Keratinocyte (primary cell): ENCODE data around the gene B4GALT2. TPM values are rescaled to one million over a fixed set of nuclear protein-coding genes. Genes with fewer than 3 reads are reported as not detected.

Experiments
- DNase-seq: peaks from one replicate; pipeline ENCODE4 v3.0.0-alpha.2; 2011; ENCODE audit warnings: low read depth, missing footprints, low spot score
- FAIRE-seq: peaks from 2 replicates; lab custom pipeline; 2011; peaks lifted over from hg19 to GRCh38; lab: Jason Lieb, UNC
- H2AFZ ChIP-seq: 2 replicates; pipeline ENCODE4 v1.6.0; 2012; ENCODE audit warnings: low read length, control low read depth, inconsistent platforms; ENCODE audit not compliant: control insufficient read depth
- H3K27ac ChIP-seq: 2 replicates; pipeline ENCODE4 v1.5.1; 2011; ENCODE audit warnings: low read length; ENCODE audit not compliant: control insufficient read depth, insufficient read depth
- H3K27me3 ChIP-seq: 3 replicates; pipeline ENCODE4 v1.6.0; 2011; ENCODE audit warnings: low read length; ENCODE audit not compliant: control insufficient read depth, insufficient read depth; ENCODE audit errors: extremely low read depth
- H3K36me3 ChIP-seq, 2 experiments: 2 replicates in 1 of 2; 3 replicates in 1 of 2; pipeline ENCODE4 v1.5.1; 2011; ENCODE audit warnings: low read length in 2 of 2, mild to moderate bottlenecking in 1 of 2; ENCODE audit not compliant: control insufficient read depth in 2 of 2, insufficient read depth in 2 of 2; ENCODE audit errors: extremely low read depth in 1 of 2
- H3K4me1 ChIP-seq: 3 replicates; pipeline ENCODE4 v1.5.1; 2011; ENCODE audit warnings: low read length; ENCODE audit not compliant: control insufficient read depth, insufficient read depth; ENCODE audit errors: extremely low read depth
- H3K4me2 ChIP-seq: 3 replicates; pipeline ENCODE4 v1.6.0; 2011; ENCODE audit warnings: low read depth, low read length; ENCODE audit not compliant: control insufficient read depth, insufficient read depth; ENCODE audit errors: extremely low read depth
- H3K4me3 ChIP-seq, 3 experiments: fragments of 200-600 bp in 1 of 3; sonication (generic) in 1 of 3; 2 replicates in 2 of 3; 3 replicates in 1 of 3; pipeline ENCODE4 v1.5.1; 2011 to 2016; ENCODE audit warnings: low read length in 3 of 3, mild to moderate bottlenecking in 3 of 3, control low read depth in 2 of 3, inconsistent platforms in 1 of 3, low read depth in 1 of 3, mixed read lengths in 1 of 3, mixed run types in 1 of 3, moderate library complexity in 1 of 3; ENCODE audit not compliant: control insufficient read depth in 2 of 3, insufficient read depth in 2 of 3; ENCODE audit errors: extremely low read depth in 1 of 3
- H3K79me2 ChIP-seq: 2 replicates; pipeline ENCODE4 v1.6.0; 2012; ENCODE audit warnings: low read length; ENCODE audit not compliant: control insufficient read depth, insufficient read depth
- H3K9ac ChIP-seq: 3 replicates; pipeline ENCODE4 v1.6.0; 2011; ENCODE audit warnings: low read length; ENCODE audit not compliant: control insufficient read depth, insufficient read depth; ENCODE audit errors: extremely low read depth
- H3K9me1 ChIP-seq: 3 replicates; pipeline ENCODE4 v1.6.0; 2011; ENCODE audit warnings: low read length; ENCODE audit not compliant: control insufficient read depth, insufficient read depth; ENCODE audit errors: extremely low read depth
- H3K9me3 ChIP-seq: 2 replicates; pipeline ENCODE4 v1.5.1; 2012; ENCODE audit warnings: low read depth, low read length; ENCODE audit not compliant: control insufficient read depth
- H4K20me1 ChIP-seq: 3 replicates; pipeline ENCODE4 v1.6.0; 2011; ENCODE audit warnings: low read length; ENCODE audit not compliant: control insufficient read depth, insufficient read depth; ENCODE audit errors: extremely low read depth
- CTCF ChIP-seq, 3 experiments: IDR thresholded peaks in 1 of 3; conservative IDR thresholded peaks in 1 of 3; optimal IDR thresholded peaks in 1 of 3; 2 replicates in 2 of 3; 3 replicates in 1 of 3; pipeline versions ENCODE3 to v1.5.1; 2011; ENCODE audit warnings: low read length in 3 of 3, mild to moderate bottlenecking in 3 of 3, moderate library complexity in 2 of 3, control low read depth in 1 of 3, inconsistent platforms in 1 of 3; ENCODE audit not compliant: insufficient read depth in 2 of 3; ENCODE audit errors: extremely low read depth in 1 of 3
- EZH2 ChIP-seq: IDR thresholded peaks from one replicate; pipeline ENCODE4 v1.6.1; 2012; ENCODE audit warnings: inconsistent platforms, mild to moderate bottlenecking, low read length, moderate library complexity
- dilution Hi-C: fragments of 300-500 bp; cut with MboI; formaldehyde crosslinking; loops from one replicate; pipeline ENCODE4 v1.7.0; 2020; ENCODE audit warnings: low sequenced_read_pairs; ENCODE audit not compliant: extremely low pct_ligation_motif_present
- polyA plus RNA-seq, 5 experiments: library from polyadenylated mRNA; depleted of rRNA in 3 of 5; stranded (reverse) in 3 of 5; stranded (forward) in 1 of 5; unstranded in 1 of 5; fragments of >200 nt; gene quantifications; 1 replicate in 1 of 5; 2 replicates in 3 of 5; 3 replicates in 1 of 5; pipeline versions ENCODE4 v1.2.1 to v1.2.3, GENCODE V29; 2011 to 2012; ENCODE audit warnings: missing spikeins in 2 of 5, low read depth in 1 of 5, low replicate concordance in 1 of 5

The B4GALT2 gene
- polyA plus RNA-seq, 1 donor (not counting 4 experiments of a cell fraction or from before 2014, with no cell fraction given): 39.6 TPM

- no peak overlapping the region for H3K4me2 ChIP-seq
- H3K79me2 ChIP-seq: no peaks in the 10 kb centered on the region
- no peak for FAIRE-seq
- TF ChIP-seq CTCF (optimal IDR thresholded peaks at IDR 0.05 in 1 of 3, IDR thresholded peaks at IDR 0.05 in 1 of 3, conservative IDR thresholded peaks at IDR 0.05 in 1 of 3; ENCODE audit: extremely low read depth in 1 of 3, insufficient read depth in 2 of 3, low read length in 3 of 3) (no peak), EZH2 (no peak)
- H4K20me1 ChIP-seq: peaks cover 3% of the 10 kb centered on the region
- H3K9ac ChIP-seq: no peak overlapping the region
- no peak overlapping the region for H3K4me3 ChIP-seq
- no peaks in the 10 kb centered on the region for H3K9me3 ChIP-seq
- no peak overlapping the region for H3K27ac ChIP-seq
- H3K27me3 ChIP-seq: no peaks in the 10 kb centered on the region
- no peaks in the 10 kb centered on the region for H3K4me1 ChIP-seq
- DNase-seq: no peak
- peaks cover 0 to 6% of the 10 kb centered on the region in 2 experiments for H3K36me3 ChIP-seq
- dilution Hi-C loops: no loop called here
- H3K9me1 ChIP-seq: no peaks in the 10 kb centered on the region
- no peak overlapping the region for H2AFZ ChIP-seq
Measured at GRCh38 chr1:44012941-44013609, 34.1 kb downstream of the B4GALT2 start.

GRCh38 chr1:44013949-44014348 lies 34.9 kb downstream of the B4GALT2 start:
- Histone ChIP-seq H3K4me1 (no peaks in the 10 kb centered on the region), H3K79me2 (no peaks in the 10 kb centered on the region), H3K4me2 (no peak overlapping the region), H2AFZ (no peak overlapping the region), H3K36me3 (peaks cover 0 to 6% of the 10 kb centered on the region in 2 experiments), H3K27me3 (no peaks in the 10 kb centered on the region), H3K27ac (no peak overlapping the region), H3K9ac (no peak overlapping the region), H3K9me3 (no peaks in the 10 kb centered on the region), H4K20me1 (peaks cover 3% of the 10 kb centered on the region), H3K9me1 (no peaks in the 10 kb centered on the region), H3K4me3 (no peak overlapping the region)
- DNase-seq (no peak), FAIRE-seq (no peak)
- TF ChIP-seq CTCF (optimal IDR thresholded peaks at IDR 0.05 in 1 of 3, IDR thresholded peaks at IDR 0.05 in 1 of 3, conservative IDR thresholded peaks at IDR 0.05 in 1 of 3; ENCODE audit: extremely low read depth in 1 of 3, insufficient read depth in 2 of 3, low read length in 3 of 3) (no peak), EZH2 (no peak)
- dilution Hi-C loops: no loop called here
